GM12878 (cell line): ENCODE results near the gene TMEM229B. TPM values are rescaled to one million over a fixed set of nuclear protein-coding genes. Genes with fewer than 3 reads are reported as not detected.

Source experiments
- ATF2 ChIP-seq: IDR thresholded peaks from 2 replicates; pipeline ENCODE4 v1.6.1; 2012; ENCODE audit warnings: low read length, inconsistent platforms
- BHLHE40 ChIP-seq, 2 experiments: fragments of 450-650 bp in 1 of 2; IDR thresholded peaks; 2 replicates each; pipeline ENCODE4 v1.6.1; 2011 to 2017; ENCODE audit warnings: low read depth in 2 of 2, borderline replicate concordance in 1 of 2, improper control_type of control experiment in 1 of 2, low read length in 1 of 2, mild to moderate bottlenecking in 1 of 2
- CREB1 ChIP-seq: IDR thresholded peaks from 2 replicates; pipeline ENCODE4 v1.6.1; 2012; ENCODE audit warnings: low read depth, mild to moderate bottlenecking, inconsistent platforms
- EED ChIP-seq: sonication (generic); IDR thresholded peaks from 2 replicates; pipeline ENCODE4 v1.6.1; 2016; ENCODE audit warnings: antibody characterized with exemption, low read depth
- KLF5 ChIP-seq: fragments of 450-650 bp; IDR thresholded peaks from 2 replicates; pipeline ENCODE4 v1.6.1; 2014; ENCODE audit warnings: mild to moderate bottlenecking; ENCODE audit not compliant: partially characterized antibody
- MEF2A ChIP-seq: IDR thresholded peaks from 2 replicates; pipeline ENCODE4 v1.6.1; 2011; ENCODE audit warnings: low read depth, mild to moderate bottlenecking, low read length, moderate library complexity; ENCODE audit not compliant: insufficient read depth
- MTA2 ChIP-seq: fragments of 450-650 bp; IDR thresholded peaks from 2 replicates; pipeline ENCODE4 v1.6.1; 2016; ENCODE audit warnings: low read depth, mild to moderate bottlenecking, moderate library complexity
- NFXL1 ChIP-seq: fragments of 450-650 bp; IDR thresholded peaks from 2 replicates; pipeline ENCODE4 v1.6.1; 2017; ENCODE audit warnings: antibody characterized with exemption, mild to moderate bottlenecking, borderline replicate concordance
- NKRF ChIP-seq: fragments of 450-650 bp; conservative IDR thresholded peaks from 2 replicates; pipeline ENCODE4 v1.6.1; 2017; ENCODE audit warnings: mild to moderate bottlenecking, moderate library complexity
- PAX8 ChIP-seq: fragments of 450-650 bp; IDR thresholded peaks from 2 replicates; pipeline ENCODE4 v1.6.1; 2017; ENCODE audit warnings: mild to moderate bottlenecking, moderate library complexity
- RELB ChIP-seq: fragments of 450-650 bp; IDR thresholded peaks from 2 replicates; pipeline ENCODE4 v1.6.1; 2017; ENCODE audit warnings: low read depth, mild to moderate bottlenecking, moderate library complexity
- SRF ChIP-seq, 2 experiments: IDR thresholded peaks; 2 replicates each; pipeline ENCODE4 v1.6.1; 2011; ENCODE audit warnings: low read depth in 2 of 2, low read length in 2 of 2, mild to moderate bottlenecking in 1 of 2, moderate library complexity in 1 of 2
- SUPT20H ChIP-seq: IDR thresholded peaks from 2 replicates; pipeline ENCODE4 v1.6.1; 2011; ENCODE audit warnings: low read depth, mild to moderate bottlenecking, low read length, moderate library complexity, borderline replicate concordance; ENCODE audit not compliant: control insufficient read depth
- SUZ12 ChIP-seq: fragments of 200-600 bp; sonication (generic); IDR thresholded peaks from one replicate; pipeline ENCODE4 v1.6.1; 2018; ENCODE audit warnings: antibody characterized with exemption, mild to moderate bottlenecking; ENCODE audit not compliant: unreplicated experiment
- TBL1XR1 ChIP-seq: IDR thresholded peaks from 2 replicates; pipeline ENCODE4 v1.6.1; 2012; ENCODE audit warnings: low read depth, low read length, improper control_type of control experiment
- TCF3 ChIP-seq: IDR thresholded peaks from 2 replicates; pipeline ENCODE4 v1.6.1; 2012; ENCODE audit warnings: low read depth, mild to moderate bottlenecking, low read length, borderline replicate concordance; ENCODE audit not compliant: insufficient read depth
- ZBED1 ChIP-seq: IDR thresholded peaks from 2 replicates; pipeline ENCODE4 v1.6.1; 2016; ENCODE audit warnings: borderline replicate concordance
- ZNF207 ChIP-seq: fragments of 450-650 bp; IDR thresholded peaks from 2 replicates; pipeline ENCODE4 v1.6.1; 2014; ENCODE audit warnings: antibody characterized with exemption, mild to moderate bottlenecking, borderline replicate concordance
- ZNF24 ChIP-seq: fragments of 450-650 bp; IDR thresholded peaks from 2 replicates; pipeline ENCODE4 v1.6.1; 2017; ENCODE audit warnings: antibody characterized with exemption, mild to moderate bottlenecking
- polyA plus RNA-seq, 11 experiments: library from polyadenylated mRNA; depleted of rRNA in 4 of 11; unstranded in 6 of 11; stranded (reverse) in 5 of 11; fragments of >200 nt; fragmentation: Nextera tagmentation in 4 of 11; fragmentation: Illumina TruSeq in 1 of 11; extraction: Ambion mirVana in 4 of 11; extraction: Trizol in 1 of 11; gene quantifications; 1 replicate in 1 of 11; 2 replicates in 10 of 11; pipeline versions ENCODE4 v1.2.1 to v1.2.3, GENCODE V29; 2011 to 2016; ENCODE audit warnings: inconsistent platforms in 2 of 11, missing spikeins in 2 of 11, low read depth in 1 of 11
- total RNA-seq, 4 experiments: library from RNA; depleted of rRNA in 3 of 4; stranded (reverse); fragments of >200 nt in 3 of 4; fragmentation: Illumina TruSeq in 1 of 4; extraction: Trizol in 1 of 4; gene quantifications; 2 replicates each; pipeline versions ENCODE4 v1.2.1 to v1.2.3, GENCODE V29; 2013 to 2021
- TF ChIP-seq, protein P1 (sequence below): fragments of 450-650 bp; IDR thresholded peaks from 2 replicates; pipeline ENCODE4 v1.6.1; 2017; ENCODE audit warnings: mild to moderate bottlenecking

The TMEM229B gene
- total and polyA plus RNA-seq, 10 of the 15 experiments (the other 5 are each of a cell fraction or from before 2014, with no cell fraction given) = 0.24 to 5.3 (median 1.7) TPM

DNA sequence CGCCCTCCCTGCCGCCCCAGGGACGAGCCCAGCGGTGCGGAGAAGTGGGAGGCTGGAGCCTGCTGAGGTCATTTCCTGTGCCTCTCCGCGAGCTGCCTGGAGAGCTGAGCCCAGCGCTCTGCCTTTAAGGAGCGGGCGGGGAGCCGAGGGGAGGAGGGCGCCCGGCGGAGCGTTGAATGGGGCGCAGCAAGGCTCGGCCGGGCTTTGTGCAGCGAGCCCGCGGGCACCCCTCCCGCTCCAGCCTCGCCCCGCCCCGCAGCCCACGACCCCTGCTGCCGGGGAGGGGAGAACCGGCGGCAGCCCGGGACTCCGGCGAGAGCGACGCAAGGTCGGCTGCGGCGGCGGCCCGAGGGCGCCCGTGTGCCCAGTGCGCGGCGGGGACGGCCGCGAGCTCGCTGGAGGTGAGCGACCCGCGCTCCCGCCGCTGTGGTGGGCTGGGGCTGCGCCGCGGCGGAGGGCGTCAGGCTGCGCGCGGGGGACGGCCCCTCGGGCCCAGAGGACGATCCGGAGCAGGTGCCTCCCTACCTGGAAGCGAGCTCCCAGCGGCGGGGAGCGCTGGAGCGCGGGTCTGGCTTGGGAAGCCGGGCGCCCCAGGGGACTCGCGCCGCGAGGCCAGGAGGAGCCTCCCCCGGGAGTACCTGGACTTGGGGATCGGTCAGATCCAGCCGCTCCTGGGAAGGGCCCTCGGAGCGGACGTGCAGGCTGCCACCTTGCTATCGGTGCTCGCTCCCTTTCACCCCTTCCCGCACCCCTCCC is 44.7 kb upstream of the TMEM229B start, which contains the start of gene PLEKHH1 (continued):
- TF ChIP-seq RELB (no peak), NFXL1 (no peak), SRF (IDR thresholded peaks at IDR 0.05; ENCODE audit: low read depth in 2 of 2, low read length in 2 of 2) (no peak), EED (no peak), ZBED1 (no peak), ZNF24 (no peak), SUZ12 (peak; percentile 30), SUPT20H (no peak), PAX8 (no peak), TBL1XR1 (no peak), MTA2 (no peak), ZNF207 (no peak), CREB1 (0 out of 2 replicates have a peak, but pooled peaks have one; percentile 27), KLF5 (no peak), NKRF (no peak), BHLHE40 (IDR thresholded peaks at IDR 0.05; ENCODE audit: borderline replicate concordance in 1 of 2, low read depth in 2 of 2, low read length in 1 of 2) (0 out of 4 replicates have a peak, but pooled peaks of 1 of the 2 experiments have one; percentile 18), MEF2A (no peak), TCF3 (no peak), ATF2 (no peak)
- TF ChIP-seq, protein P1, sequence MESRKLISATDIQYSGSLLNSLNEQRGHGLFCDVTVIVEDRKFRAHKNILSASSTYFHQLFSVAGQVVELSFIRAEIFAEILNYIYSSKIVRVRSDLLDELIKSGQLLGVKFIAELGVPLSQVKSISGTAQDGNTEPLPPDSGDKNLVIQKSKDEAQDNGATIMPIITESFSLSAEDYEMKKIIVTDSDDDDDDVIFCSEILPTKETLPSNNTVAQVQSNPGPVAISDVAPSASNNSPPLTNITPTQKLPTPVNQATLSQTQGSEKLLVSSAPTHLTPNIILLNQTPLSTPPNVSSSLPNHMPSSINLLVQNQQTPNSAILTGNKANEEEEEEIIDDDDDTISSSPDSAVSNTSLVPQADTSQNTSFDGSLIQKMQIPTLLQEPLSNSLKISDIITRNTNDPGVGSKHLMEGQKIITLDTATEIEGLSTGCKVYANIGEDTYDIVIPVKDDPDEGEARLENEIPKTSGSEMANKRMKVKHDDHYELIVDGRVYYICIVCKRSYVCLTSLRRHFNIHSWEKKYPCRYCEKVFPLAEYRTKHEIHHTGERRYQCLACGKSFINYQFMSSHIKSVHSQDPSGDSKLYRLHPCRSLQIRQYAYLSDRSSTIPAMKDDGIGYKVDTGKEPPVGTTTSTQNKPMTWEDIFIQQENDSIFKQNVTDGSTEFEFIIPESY = no peak
- TF ChIP-seq, all 136 proteins: peak for 8
